Ovary (tissue), 3 donors: ENCODE measurements around the gene MFNG.

Experiments
- POLR2A ChIP-seq: fragments of 450-650 bp; IDR thresholded peaks from one replicate; pipeline ENCODE4 v1.6.1; 2017; ENCODE audit warnings: antibody characterized with exemption, mild to moderate bottlenecking, moderate library complexity
- TF ChIP-seq, protein P1 (sequence below), 3 donors: fragments of 450-650 bp in 2 of 3; fragments of 200-600 bp in 1 of 3; IDR thresholded peaks; one replicate each; pipeline versions ENCODE4 v1.5.1 to v1.8.0; 2016 to 2022; ENCODE audit warnings: antibody characterized with exemption in 3 of 3, mild to moderate bottlenecking in 1 of 3
- donor health status: DM: no; HTN: no; CAD: no.

DNA sequence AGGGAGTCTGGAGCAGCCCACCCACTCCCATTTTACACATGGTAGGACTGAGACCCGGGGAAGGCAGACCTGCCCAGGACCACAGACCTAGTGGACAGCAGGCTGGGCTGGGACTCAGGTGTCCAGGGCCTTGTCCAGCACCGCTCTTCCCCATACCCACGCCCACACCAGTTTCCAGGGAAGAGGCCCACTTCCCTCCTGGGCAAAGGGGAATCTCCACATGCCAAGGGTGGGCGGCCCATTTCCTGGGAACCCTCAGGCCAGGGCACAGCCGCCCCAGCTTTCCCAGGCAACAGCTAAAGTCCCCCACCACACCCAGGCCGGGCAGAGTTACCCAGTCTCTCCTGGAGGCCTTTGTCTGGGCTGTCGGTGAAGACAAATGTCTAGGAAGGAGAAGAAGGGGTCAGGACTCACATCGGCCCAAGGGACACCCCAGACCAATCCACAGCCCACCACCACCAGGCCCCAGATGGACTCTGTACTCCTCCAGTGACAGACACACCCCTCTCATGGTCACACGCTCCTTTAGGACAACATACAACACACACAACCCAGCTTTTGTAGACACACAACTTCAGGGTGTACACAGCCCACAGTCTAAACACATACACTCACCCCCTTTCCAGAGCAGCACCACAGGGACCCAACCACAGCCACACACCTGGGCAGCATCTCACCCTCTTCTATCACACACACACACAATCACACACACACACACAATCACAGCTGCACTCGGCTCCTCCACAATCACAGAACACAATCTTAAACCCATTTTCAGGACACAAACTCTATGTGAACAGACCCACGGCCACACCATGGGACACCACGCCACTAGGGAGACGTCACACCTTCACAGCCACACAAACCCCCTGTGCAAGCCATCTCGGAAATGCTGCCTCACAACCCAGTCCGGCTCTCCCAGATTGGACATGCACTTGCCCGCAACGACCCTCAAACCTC is 5.5 kb downstream of the MFNG start:
- TF ChIP-seq, protein P1, sequence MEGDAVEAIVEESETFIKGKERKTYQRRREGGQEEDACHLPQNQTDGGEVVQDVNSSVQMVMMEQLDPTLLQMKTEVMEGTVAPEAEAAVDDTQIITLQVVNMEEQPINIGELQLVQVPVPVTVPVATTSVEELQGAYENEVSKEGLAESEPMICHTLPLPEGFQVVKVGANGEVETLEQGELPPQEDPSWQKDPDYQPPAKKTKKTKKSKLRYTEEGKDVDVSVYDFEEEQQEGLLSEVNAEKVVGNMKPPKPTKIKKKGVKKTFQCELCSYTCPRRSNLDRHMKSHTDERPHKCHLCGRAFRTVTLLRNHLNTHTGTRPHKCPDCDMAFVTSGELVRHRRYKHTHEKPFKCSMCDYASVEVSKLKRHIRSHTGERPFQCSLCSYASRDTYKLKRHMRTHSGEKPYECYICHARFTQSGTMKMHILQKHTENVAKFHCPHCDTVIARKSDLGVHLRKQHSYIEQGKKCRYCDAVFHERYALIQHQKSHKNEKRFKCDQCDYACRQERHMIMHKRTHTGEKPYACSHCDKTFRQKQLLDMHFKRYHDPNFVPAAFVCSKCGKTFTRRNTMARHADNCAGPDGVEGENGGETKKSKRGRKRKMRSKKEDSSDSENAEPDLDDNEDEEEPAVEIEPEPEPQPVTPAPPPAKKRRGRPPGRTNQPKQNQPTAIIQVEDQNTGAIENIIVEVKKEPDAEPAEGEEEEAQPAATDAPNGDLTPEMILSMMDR (IDR thresholded peaks at IDR 0.05): no peak
- no peak for TF ChIP-seq POLR2A
